ENCODE data around the gene FSD1. TPM values are rescaled to one million over a fixed set of nuclear protein-coding genes. Genes with fewer than 3 reads are reported as not detected.

FSD1 gene
- polyA plus RNA-seq, 1 donor from 2014 or later, result 114 TPM

GRCh38 chr19:4326215-4326836, 21.9 kb downstream of the FSD1 start:
- H3K27ac ChIP-seq (ENCODE audit: low read length), result no peak overlapping the region
- H3K9ac ChIP-seq (ENCODE audit: low read length), result no peak overlapping the region
- H4K20me1 ChIP-seq (ENCODE audit: insufficient read depth), result no peaks in the 10 kb centered on the region
- H2AFZ ChIP-seq (ENCODE audit: low read depth, low read length), result no peak overlapping the region
- H3K9me3 ChIP-seq (ENCODE audit: low read length), result no peaks in the 10 kb centered on the region
- H3K4me3 ChIP-seq (ENCODE audit: low read length), result no peak overlapping the region
- H3F3A ChIP-seq (ENCODE audit: insufficient read depth, low read length, poor library complexity, severe bottlenecking), result no peaks in the 10 kb centered on the region
- H3K36me3 ChIP-seq (ENCODE audit: insufficient read depth, low read length), result no peaks in the 10 kb centered on the region
- H3K9me2 ChIP-seq (ENCODE audit: insufficient read depth, low read length), result no peaks in the 10 kb centered on the region
- H3K79me2 ChIP-seq (replicated peaks; ENCODE audit: insufficient read depth, low read length), result no peaks in the 10 kb centered on the region
- no peak overlapping the region for H3K4me2 ChIP-seq (ENCODE audit: low read length)
- TF ChIP-seq POLR2AphosphoS5 (IDR thresholded peaks at IDR 0.05) (no peak), CTCF (IDR thresholded peaks at IDR 0.05; ENCODE audit: poor library complexity, severe bottlenecking) (no peak), EZH2 (IDR thresholded peaks at IDR 0.05; ENCODE audit: borderline replicate concordance, insufficient read depth, low read length, poor library complexity, severe bottlenecking) (no peak), SMC3 (conservative IDR thresholded peaks at IDR 0.05; ENCODE audit: poor library complexity) (no peak), RAD21 (conservative IDR thresholded peaks at IDR 0.05) (no peak), TAF1 (IDR thresholded peaks at IDR 0.05; ENCODE audit: low read depth) (no peak), EP300 (conservative IDR thresholded peaks at IDR 0.05; ENCODE audit: poor library complexity, severe bottlenecking) (no peak), MXI1 (conservative IDR thresholded peaks at IDR 0.05; ENCODE audit: poor library complexity, severe bottlenecking) (no peak)
- TF ChIP-seq, protein P1, sequence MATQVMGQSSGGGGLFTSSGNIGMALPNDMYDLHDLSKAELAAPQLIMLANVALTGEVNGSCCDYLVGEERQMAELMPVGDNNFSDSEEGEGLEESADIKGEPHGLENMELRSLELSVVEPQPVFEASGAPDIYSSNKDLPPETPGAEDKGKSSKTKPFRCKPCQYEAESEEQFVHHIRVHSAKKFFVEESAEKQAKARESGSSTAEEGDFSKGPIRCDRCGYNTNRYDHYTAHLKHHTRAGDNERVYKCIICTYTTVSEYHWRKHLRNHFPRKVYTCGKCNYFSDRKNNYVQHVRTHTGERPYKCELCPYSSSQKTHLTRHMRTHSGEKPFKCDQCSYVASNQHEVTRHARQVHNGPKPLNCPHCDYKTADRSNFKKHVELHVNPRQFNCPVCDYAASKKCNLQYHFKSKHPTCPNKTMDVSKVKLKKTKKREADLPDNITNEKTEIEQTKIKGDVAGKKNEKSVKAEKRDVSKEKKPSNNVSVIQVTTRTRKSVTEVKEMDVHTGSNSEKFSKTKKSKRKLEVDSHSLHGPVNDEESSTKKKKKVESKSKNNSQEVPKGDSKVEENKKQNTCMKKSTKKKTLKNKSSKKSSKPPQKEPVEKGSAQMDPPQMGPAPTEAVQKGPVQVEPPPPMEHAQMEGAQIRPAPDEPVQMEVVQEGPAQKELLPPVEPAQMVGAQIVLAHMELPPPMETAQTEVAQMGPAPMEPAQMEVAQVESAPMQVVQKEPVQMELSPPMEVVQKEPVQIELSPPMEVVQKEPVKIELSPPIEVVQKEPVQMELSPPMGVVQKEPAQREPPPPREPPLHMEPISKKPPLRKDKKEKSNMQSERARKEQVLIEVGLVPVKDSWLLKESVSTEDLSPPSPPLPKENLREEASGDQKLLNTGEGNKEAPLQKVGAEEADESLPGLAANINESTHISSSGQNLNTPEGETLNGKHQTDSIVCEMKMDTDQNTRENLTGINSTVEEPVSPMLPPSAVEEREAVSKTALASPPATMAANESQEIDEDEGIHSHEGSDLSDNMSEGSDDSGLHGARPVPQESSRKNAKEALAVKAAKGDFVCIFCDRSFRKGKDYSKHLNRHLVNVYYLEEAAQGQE (IDR thresholded peaks at IDR 0.05; ENCODE audit: borderline replicate concordance), result no peak
- H3K27me3 ChIP-seq (ENCODE audit: insufficient read depth, low read depth, low read length), result peaks cover 9% of the 10 kb centered on the region

GRCh38 chr19:4326837-4327251, 22.4 kb downstream of the FSD1 start:
- H3K27me3 ChIP-seq (ENCODE audit: insufficient read depth, low read depth, low read length), result peaks cover 9% of the 10 kb centered on the region
- no peaks in the 10 kb centered on the region for H3F3A ChIP-seq (ENCODE audit: insufficient read depth, low read length, poor library complexity, severe bottlenecking)
- H2AFZ ChIP-seq (ENCODE audit: low read depth, low read length), result no peak overlapping the region
- H3K9me2 ChIP-seq (ENCODE audit: insufficient read depth, low read length), result no peaks in the 10 kb centered on the region
- H3K36me3 ChIP-seq (ENCODE audit: insufficient read depth, low read length), result no peaks in the 10 kb centered on the region
- H3K4me3 ChIP-seq (ENCODE audit: low read length), result peak overlapping the region; percentile 63
- no peaks in the 10 kb centered on the region for H4K20me1 ChIP-seq (ENCODE audit: insufficient read depth)
- no peaks in the 10 kb centered on the region for H3K79me2 ChIP-seq (replicated peaks; ENCODE audit: insufficient read depth, low read length)
- H3K9me3 ChIP-seq (ENCODE audit: low read length), result no peaks in the 10 kb centered on the region
- H3K27ac ChIP-seq (ENCODE audit: low read length), result no peak overlapping the region
- no peak overlapping the region for H3K9ac ChIP-seq (ENCODE audit: low read length)
- no peak for TF ChIP-seq RAD21 (conservative IDR thresholded peaks at IDR 0.05)
- no peak for TF ChIP-seq EZH2 (IDR thresholded peaks at IDR 0.05; ENCODE audit: borderline replicate concordance, insufficient read depth, low read length, poor library complexity, severe bottlenecking)
- TF ChIP-seq, protein P1 (IDR thresholded peaks at IDR 0.05; ENCODE audit: borderline replicate concordance), result no peak
- TF ChIP-seq POLR2AphosphoS5 (IDR thresholded peaks at IDR 0.05), result no peak
- no peak for TF ChIP-seq CTCF (IDR thresholded peaks at IDR 0.05; ENCODE audit: poor library complexity, severe bottlenecking)
- TF ChIP-seq EP300 (conservative IDR thresholded peaks at IDR 0.05; ENCODE audit: poor library complexity, severe bottlenecking), result no peak
- no peak for TF ChIP-seq TAF1 (IDR thresholded peaks at IDR 0.05; ENCODE audit: low read depth)
- H3K4me2 ChIP-seq (ENCODE audit: low read length), result no peak overlapping the region
